HEK293T (cell line): ENCODE results near the gene ORC1.

Experiments
- CTCF ChIA-PET: fragments of 350-600 bp; formaldehyde crosslinking; extraction: SDS; loops from one replicate; lab custom pipeline; 2021; ENCODE audit warnings: antibody characterized with exemption, inconsistent platforms; lab: Yijun Ruan, JAX
- POLR2A ChIA-PET: fragments of 350-600 bp; formaldehyde crosslinking; extraction: SDS; loops from one replicate; lab custom pipeline; 2020; ENCODE audit warnings: antibody characterized with exemption, inconsistent platforms; lab: Yijun Ruan, JAX
- DNase-seq: peaks from one replicate; pipeline ENCODE4 v3.0.0; 2012; ENCODE audit warnings: mixed read lengths; ENCODE audit errors: extremely low spot score
- ARNT ChIP-seq: fragments of 450-650 bp; IDR thresholded peaks from 2 replicates; pipeline ENCODE4 v1.6.1; 2017; ENCODE audit warnings: mild to moderate bottlenecking
- BHLHE40 ChIP-seq: fragments of 450-650 bp; IDR thresholded peaks from 2 replicates; pipeline ENCODE4 v1.6.1; 2016; ENCODE audit warnings: mild to moderate bottlenecking, moderate library complexity, borderline replicate concordance
- CTBP1 ChIP-seq: fragments of 450-650 bp; IDR thresholded peaks from 2 replicates; pipeline ENCODE4 v1.6.1; 2016; ENCODE audit warnings: borderline replicate concordance
- ELF4 ChIP-seq: fragments of 450-650 bp; IDR thresholded peaks from 2 replicates; pipeline ENCODE4 v1.6.1; 2017; ENCODE audit warnings: antibody characterized with exemption
- FOXA1 ChIP-seq: fragments of 450-650 bp; IDR thresholded peaks from 2 replicates; pipeline ENCODE4 v1.6.1; 2016; ENCODE audit warnings: mild to moderate bottlenecking
- FOXK2 ChIP-seq: fragments of 450-650 bp; IDR thresholded peaks from 2 replicates; pipeline ENCODE4 v1.6.1; 2016; ENCODE audit warnings: mild to moderate bottlenecking
- FOXM1 ChIP-seq: fragments of 450-650 bp; IDR thresholded peaks from 2 replicates; pipeline ENCODE4 v1.6.1; 2017; ENCODE audit warnings: mild to moderate bottlenecking, borderline replicate concordance
- HDGF ChIP-seq: fragments of 450-650 bp; IDR thresholded peaks from 2 replicates; pipeline ENCODE4 v1.6.1; 2017; ENCODE audit warnings: antibody characterized with exemption, borderline replicate concordance
- L3MBTL2 ChIP-seq: fragments of 450-650 bp; conservative IDR thresholded peaks from 2 replicates; pipeline ENCODE4 v1.6.1; 2016; ENCODE audit warnings: mild to moderate bottlenecking
- LEF1 ChIP-seq: fragments of 450-650 bp; IDR thresholded peaks from 2 replicates; pipeline ENCODE4 v1.6.1; 2017; ENCODE audit warnings: mild to moderate bottlenecking, borderline replicate concordance
- NFRKB ChIP-seq: fragments of 450-650 bp; IDR thresholded peaks from 2 replicates; pipeline ENCODE4 v1.6.1; 2016; ENCODE audit warnings: mild to moderate bottlenecking, moderate library complexity
- PKNOX1 ChIP-seq: fragments of 450-650 bp; IDR thresholded peaks from 2 replicates; pipeline ENCODE4 v1.6.1; 2016
- SP1 ChIP-seq: fragments of 450-650 bp; IDR thresholded peaks from 2 replicates; pipeline ENCODE4 v1.6.1; 2017
- SUZ12 ChIP-seq: fragments of 450-650 bp; IDR thresholded peaks from 2 replicates; pipeline ENCODE4 v1.6.1; 2016; ENCODE audit warnings: mild to moderate bottlenecking
- TARDBP ChIP-seq: fragments of 450-650 bp; IDR thresholded peaks from 2 replicates; pipeline ENCODE4 v1.6.1; 2016
- ZNF384 ChIP-seq: fragments of 450-650 bp; IDR thresholded peaks from 2 replicates; pipeline ENCODE4 v1.6.1; 2016

The ORC1 gene

GRCh38 chr1:52343979-52344378 is 60.2 kb downstream of the ORC1 start:
- ChIA-PET CTCF (no interaction called here), POLR2A (no interaction called here)
- TF ChIP-seq FOXA1, result no peak
- no peak for TF ChIP-seq TARDBP
- TF ChIP-seq BHLHE40, result no peak
- TF ChIP-seq CTBP1, result no peak
- TF ChIP-seq LEF1, result no peak
- TF ChIP-seq FOXK2, result no peak
- TF ChIP-seq ARNT, result no peak
- no peak for TF ChIP-seq SUZ12
- TF ChIP-seq ZNF384, result no peak
- TF ChIP-seq ELF4, result no peak
- no peak for TF ChIP-seq L3MBTL2
- TF ChIP-seq NFRKB, result no peak
- TF ChIP-seq FOXM1, result no peak
- TF ChIP-seq PKNOX1, result no peak
- no peak for TF ChIP-seq SP1
- DNase-seq, result no peak

- no peak for DNase-seq
- ChIA-PET CTCF (interaction anchor here (0.6 kb wide), 1 partner anchor 180 kb away, joined by 3 read pairs; no protein-coding TSS in a partner anchor), POLR2A (no interaction called here)
- no peak for TF ChIP-seq CTBP1
- TF ChIP-seq PKNOX1, result no peak
- no peak for TF ChIP-seq FOXA1
- no peak for TF ChIP-seq L3MBTL2
- TF ChIP-seq SUZ12, result no peak
- no peak for TF ChIP-seq BHLHE40
- no peak for TF ChIP-seq TARDBP
- TF ChIP-seq NFRKB, result no peak
- TF ChIP-seq LEF1, result no peak
- TF ChIP-seq SP1, result no peak
- no peak for TF ChIP-seq ZNF384
- TF ChIP-seq FOXK2, result no peak
- TF ChIP-seq ARNT, result no peak
- TF ChIP-seq HDGF, result no peak
- no peak for TF ChIP-seq ELF4
- TF ChIP-seq FOXM1, result no peak
Measured at GRCh38 chr1:52341655-52342260, 62.5 kb downstream of the ORC1 start.

- CTCF ChIA-PET, result no interaction called here
- POLR2A ChIA-PET, result no interaction called here
- no peak for DNase-seq
- TF ChIP-seq TARDBP, result no peak
- no peak for TF ChIP-seq LEF1
- no peak for TF ChIP-seq ZNF384
- no peak for TF ChIP-seq BHLHE40
- no peak for TF ChIP-seq L3MBTL2
- TF ChIP-seq FOXM1, result no peak
- TF ChIP-seq ARNT, result no peak
- no peak for TF ChIP-seq FOXK2
- no peak for TF ChIP-seq FOXA1
Measured at GRCh38 chr1:52337439-52337838, 66.8 kb downstream of the ORC1 start.

GRCh38 chr1:52334906-52335528 is 69.2 kb downstream of the ORC1 start:
- ChIA-PET CTCF (no interaction called here), POLR2A (no interaction called here)
- no peak for DNase-seq
- no peak for TF ChIP-seq HDGF
- TF ChIP-seq FOXM1, result no peak
- no peak for TF ChIP-seq FOXA1
- TF ChIP-seq FOXK2, result no peak
- TF ChIP-seq CTBP1, result no peak
- TF ChIP-seq ELF4, result no peak
- TF ChIP-seq L3MBTL2, result no peak
- no peak for TF ChIP-seq TARDBP
- TF ChIP-seq ARNT, result no peak
- no peak for TF ChIP-seq NFRKB
- TF ChIP-seq PKNOX1, result no peak
- TF ChIP-seq LEF1, result no peak
- no peak for TF ChIP-seq ZNF384
- TF ChIP-seq SP1, result no peak
- TF ChIP-seq BHLHE40, result no peak
- TF ChIP-seq SUZ12, result no peak

- ChIA-PET CTCF (no interaction called here), POLR2A (no interaction called here)
- DNase-seq, result no peak
- no peak for TF ChIP-seq L3MBTL2
- TF ChIP-seq ARNT, result no peak
- no peak for TF ChIP-seq PKNOX1
- TF ChIP-seq BHLHE40, result no peak
- TF ChIP-seq FOXM1, result no peak
- TF ChIP-seq ELF4, result no peak
- no peak for TF ChIP-seq TARDBP
- TF ChIP-seq ZNF384, result no peak
- TF ChIP-seq FOXK2, result no peak
- TF ChIP-seq FOXA1, result no peak
- no peak for TF ChIP-seq LEF1
- no peak for TF ChIP-seq NFRKB
- TF ChIP-seq SP1, result no peak
- no peak for TF ChIP-seq HDGF
- no peak for TF ChIP-seq SUZ12
- TF ChIP-seq CTBP1, result no peak
Measured at GRCh38 chr1:52332411-52332810, 71.8 kb downstream of the ORC1 start.
